HFFc6 (cell line): Measurements from ENCODE around the gene TNS2. TPM values are rescaled to one million over a fixed set of nuclear protein-coding genes. Genes with fewer than 3 reads are reported as not detected.

ENCODE experiments used
- DNase-seq: peaks from one replicate; pipeline ENCODE4 v3.0.0-alpha.2; 2018
- H3K27ac Mint-ChIP-seq: 2 replicates; pipeline ENCODE4 v1.8.0; 2020; ENCODE audit warnings: mild to moderate bottlenecking, mixed read lengths
- H3K27me3 Mint-ChIP-seq: 2 replicates; pipeline ENCODE4 v1.8.0; 2021; ENCODE audit warnings: mild to moderate bottlenecking, moderate library complexity, mixed read lengths; ENCODE audit not compliant: insufficient read depth
- H3K36me3 Mint-ChIP-seq: 2 replicates; pipeline ENCODE4 v1.8.0; 2021; ENCODE audit warnings: low read depth, mixed read lengths
- H3K4me1 Mint-ChIP-seq: 2 replicates; pipeline ENCODE4 v1.8.0; 2020; ENCODE audit warnings: low read depth, mixed read lengths
- H3K4me3 Mint-ChIP-seq: 2 replicates; pipeline ENCODE4 v1.8.0; 2020; ENCODE audit warnings: mild to moderate bottlenecking, moderate library complexity, mixed read lengths
- H3K9me3 Mint-ChIP-seq: 2 replicates; pipeline ENCODE4 v1.8.0; 2020; ENCODE audit warnings: mild to moderate bottlenecking, mixed read lengths
- CTCF ChIP-seq: fragments of 200-600 bp; sonication (generic); IDR thresholded peaks from 2 replicates; pipeline ENCODE4 v1.5.0; 2021; ENCODE audit warnings: antibody characterized with exemption, mild to moderate bottlenecking
- total RNA-seq, 6 experiments: library from RNA; stranded (reverse); fragmentation: NEBNext Ultra II Directional; extraction: Animal tissue kit (Norgen Biotek cat#: 25700); gene quantifications; 2 replicates in 1 of 6; 3 replicates in 5 of 6; pipeline ENCODE4 v1.2.3, GENCODE V29; 2021

The TNS2 gene
- total RNA-seq, 6 experiments from 2014 or later = 44.3 to 69.2 (median 58.9) TPM

GRCh38 chr12:53039851-53040250, 10.0 kb upstream of the TNS2 start:
- Mint-ChIP-seq H3K27ac (no peak overlapping the region), H3K36me3 (peaks cover 48% of the 10 kb centered on the region), H3K9me3 (no peaks in the 10 kb centered on the region), H3K4me3 (no peak overlapping the region), H3K4me1 (peaks cover 25% of the 10 kb centered on the region), H3K27me3 (peaks cover 7% of the 10 kb centered on the region)
- TF ChIP-seq CTCF = no peak
- DNase-seq = no peak

GRCh38 chr12:53042607-53043454, 7.0 kb upstream of the TNS2 start:
- no peak for TF ChIP-seq CTCF
- H3K36me3 Mint-ChIP-seq = peaks cover 32% of the 10 kb centered on the region
- no peaks in the 10 kb centered on the region for H3K9me3 Mint-ChIP-seq
- DNase-seq = no peak
- peaks cover 10% of the 10 kb centered on the region for H3K27me3 Mint-ChIP-seq
- H3K4me1 Mint-ChIP-seq = peaks cover 48% of the 10 kb centered on the region
- H3K27ac Mint-ChIP-seq = peak overlapping the region; percentile 31
- H3K4me3 Mint-ChIP-seq = no peak overlapping the region

- Mint-ChIP-seq H3K4me1 (peaks cover 49% of the 10 kb centered on the region), H3K27ac (peak overlapping the region; percentile 43; the same call in 1 of the 2 replicates), H3K9me3 (no peaks in the 10 kb centered on the region), H3K4me3 (peak overlapping the region; percentile 36), H3K27me3 (peaks cover 10% of the 10 kb centered on the region), H3K36me3 (peaks cover 26% of the 10 kb centered on the region)
- no peak for DNase-seq
- TF ChIP-seq CTCF = no peak
Measured at GRCh38 chr12:53044052-53044581, 5.7 kb upstream of the TNS2 start.

- H3K4me3 Mint-ChIP-seq = peak overlapping the region; percentile 94
- H3K36me3 Mint-ChIP-seq = peaks cover 19% of the 10 kb centered on the region
- no peak for TF ChIP-seq CTCF
- H3K27ac Mint-ChIP-seq = peak overlapping the region; percentile 98
- no peak for DNase-seq
- peaks cover 10% of the 10 kb centered on the region for H3K27me3 Mint-ChIP-seq
- no peaks in the 10 kb centered on the region for H3K9me3 Mint-ChIP-seq
- peaks cover 51% of the 10 kb centered on the region for H3K4me1 Mint-ChIP-seq
Measured at GRCh38 chr12:53044896-53045695, 4.8 kb upstream of the TNS2 start.

GRCh38 chr12:53045696-53046045, 4.2 kb upstream of the TNS2 start:
- no peak for DNase-seq
- Mint-ChIP-seq H3K4me1 (peaks cover 55% of the 10 kb centered on the region), H3K36me3 (peaks cover 19% of the 10 kb centered on the region; the same call in 1 of the 2 replicates), H3K27me3 (peaks cover 10% of the 10 kb centered on the region), H3K4me3 (peak overlapping the region; percentile 94), H3K9me3 (no peaks in the 10 kb centered on the region), H3K27ac (peak overlapping the region; percentile 98)
- TF ChIP-seq CTCF = no peak
